H9 (cell line): ENCODE measurements around the gene RAB40B. TPM values are rescaled to one million over a fixed set of nuclear protein-coding genes. Genes with fewer than 3 reads are reported as not detected.

Experiments used
- DNase-seq: peaks from one replicate; pipeline ENCODE4 v3.0.0-alpha.2; 2017
- H2AFZ ChIP-seq: one replicate; pipeline ENCODE4 v1.6.1; 2013; ENCODE audit warnings: mild to moderate bottlenecking, low read length, control low read depth, moderate library complexity
- H2AK5ac ChIP-seq: 2 replicates; pipeline ENCODE4 v1.6.1; 2013; ENCODE audit warnings: low read length, control low read depth, mixed read lengths; ENCODE audit not compliant: insufficient read length
- H2BK120ac ChIP-seq: one replicate; pipeline ENCODE4 v1.6.1; 2013; ENCODE audit warnings: low read depth, mild to moderate bottlenecking, low read length, control low read depth, inconsistent platforms; ENCODE audit not compliant: poor library complexity, severe bottlenecking
- H2BK12ac ChIP-seq: 2 replicates; pipeline ENCODE4 v1.6.1; 2013; ENCODE audit warnings: low read length, control low read depth, mixed read lengths, low read depth; ENCODE audit not compliant: insufficient read length
- H2BK15ac ChIP-seq: 2 replicates; pipeline ENCODE4 v1.6.1; 2013; ENCODE audit warnings: low read depth, low read length, control low read depth
- H2BK20ac ChIP-seq: one replicate; pipeline ENCODE4 v1.6.1; 2013; ENCODE audit warnings: low read depth, mild to moderate bottlenecking, low read length, control low read depth, inconsistent platforms; ENCODE audit not compliant: poor library complexity, severe bottlenecking
- H2BK5ac ChIP-seq: 2 replicates; pipeline ENCODE4 v1.6.1; 2013; ENCODE audit warnings: low read length, control low read depth, mixed read lengths; ENCODE audit not compliant: insufficient read length
- H3K14ac ChIP-seq: 2 replicates; pipeline ENCODE4 v1.6.1; 2013; ENCODE audit warnings: low read length, control low read depth; ENCODE audit not compliant: insufficient read depth
- H3K18ac ChIP-seq: 2 replicates; pipeline ENCODE4 v1.6.1; 2013; ENCODE audit warnings: low read depth, mild to moderate bottlenecking, mixed read lengths, low read length, control low read depth; ENCODE audit not compliant: insufficient read length
- H3K23ac ChIP-seq: 2 replicates; pipeline ENCODE4 v1.6.1; 2013; ENCODE audit warnings: low read length, control low read depth, mixed read lengths, low read depth; ENCODE audit not compliant: insufficient read length
- H3K23me2 ChIP-seq: 2 replicates; pipeline ENCODE4 v1.6.1; 2013; ENCODE audit warnings: low read depth, mild to moderate bottlenecking, mixed read lengths, low read length, control low read depth; ENCODE audit not compliant: insufficient read length, poor library complexity, severe bottlenecking
- H3K27ac ChIP-seq: 2 replicates; pipeline ENCODE4 v1.5.1; 2013; ENCODE audit warnings: low read length, control low read depth, mixed read lengths, low read depth; ENCODE audit not compliant: insufficient read length
- H3K27me3 ChIP-seq: 2 replicates; pipeline ENCODE4 v1.6.1; 2013; ENCODE audit warnings: low read length, control low read depth, inconsistent platforms; ENCODE audit not compliant: insufficient read depth
- H3K4ac ChIP-seq: 2 replicates; pipeline ENCODE4 v1.6.1; 2013; ENCODE audit warnings: low read depth, mild to moderate bottlenecking, control low read depth, inconsistent platforms, low read length, moderate library complexity
- H3K4me1 ChIP-seq: 2 replicates; pipeline ENCODE4 v1.6.1; 2013; ENCODE audit warnings: low read length, control low read depth, inconsistent platforms; ENCODE audit not compliant: insufficient read depth
- H3K4me2 ChIP-seq: 2 replicates; pipeline ENCODE4 v1.6.1; 2013; ENCODE audit warnings: low read length, control low read depth, mixed read lengths; ENCODE audit not compliant: insufficient read length, insufficient read depth
- H3K56ac ChIP-seq: 2 replicates; pipeline ENCODE4 v1.6.1; 2013; ENCODE audit warnings: low read depth, mild to moderate bottlenecking, mixed read lengths, low read length, control low read depth; ENCODE audit not compliant: insufficient read length
- H3K79me1 ChIP-seq: 2 replicates; pipeline ENCODE4 v1.6.1; 2013; ENCODE audit warnings: low read depth, mild to moderate bottlenecking, moderate library complexity, low read length, control low read depth, inconsistent platforms; ENCODE audit not compliant: insufficient read depth, poor library complexity, severe bottlenecking
- H3K79me2 ChIP-seq: 2 replicates; pipeline ENCODE4 v1.6.1; 2013; ENCODE audit warnings: low read length, control low read depth, inconsistent platforms; ENCODE audit not compliant: insufficient read depth
- H3K9ac ChIP-seq: 2 replicates; pipeline ENCODE4 v1.6.1; 2013; ENCODE audit warnings: low read length, control low read depth, mixed read lengths; ENCODE audit not compliant: insufficient read length; ENCODE audit errors: extremely low read depth
- H3K9me3 ChIP-seq: one replicate; pipeline ENCODE4 v1.6.1; 2013; ENCODE audit warnings: low read depth, low read length, inconsistent platforms; ENCODE audit not compliant: control insufficient read depth
- H3T11ph ChIP-seq: one replicate; pipeline ENCODE4 v1.6.1; 2013; ENCODE audit warnings: mild to moderate bottlenecking, low read length, control low read depth, inconsistent platforms
- H4K20me1 ChIP-seq: one replicate; pipeline ENCODE4 v1.6.1; 2013; ENCODE audit not compliant: control insufficient read depth, insufficient read length, insufficient read depth
- H4K5ac ChIP-seq: 2 replicates; pipeline ENCODE4 v1.6.1; 2013; ENCODE audit warnings: low read depth, mild to moderate bottlenecking, mixed read lengths, low read length, control low read depth; ENCODE audit not compliant: insufficient read length
- H4K8ac ChIP-seq: replicated peaks from 2 replicates; pipeline ENCODE4 v1.6.1; 2013; ENCODE audit warnings: low read length, control low read depth, mixed read lengths, low read depth; ENCODE audit not compliant: insufficient read length
- H4K91ac ChIP-seq: 2 replicates; pipeline ENCODE4 v1.6.1; 2013; ENCODE audit warnings: low read depth, mild to moderate bottlenecking, moderate library complexity, mixed read lengths, low read length, control low read depth; ENCODE audit not compliant: insufficient read length
- H3K27ac Mint-ChIP-seq, 3 experiments: 2 replicates in 2 of 3; 3 replicates in 1 of 3; pipeline ENCODE4 v1.8.0; 2020 to 2021; ENCODE audit warnings: mixed read lengths in 3 of 3, mild to moderate bottlenecking in 1 of 3, moderate library complexity in 1 of 3
- H3K27me3 Mint-ChIP-seq: 2 replicates; pipeline ENCODE4 v1.8.0; 2021; ENCODE audit warnings: low read depth, mild to moderate bottlenecking, moderate library complexity, mixed read lengths
- H3K36me3 Mint-ChIP-seq, 3 experiments: 2 replicates in 2 of 3; 3 replicates in 1 of 3; pipeline ENCODE4 v1.8.0; 2020 to 2021; ENCODE audit warnings: low read depth in 3 of 3, mixed read lengths in 3 of 3; ENCODE audit not compliant: insufficient read depth in 1 of 3
- H3K4me1 Mint-ChIP-seq, 2 experiments: 2 replicates each; pipeline ENCODE4 v1.8.0; 2020; ENCODE audit warnings: mixed read lengths in 2 of 2
- H3K4me3 Mint-ChIP-seq, 2 experiments: 2 replicates in 1 of 2; 3 replicates in 1 of 2; pipeline ENCODE4 v1.8.0; 2020 to 2021; ENCODE audit warnings: mild to moderate bottlenecking in 2 of 2, mixed read lengths in 2 of 2, moderate library complexity in 1 of 2
- H3K9me3 Mint-ChIP-seq, 2 experiments: 2 replicates in 1 of 2; 3 replicates in 1 of 2; pipeline ENCODE4 v1.8.0; 2020; ENCODE audit warnings: mild to moderate bottlenecking in 2 of 2, mixed read lengths in 2 of 2, moderate library complexity in 1 of 2
- CTCF ChIP-seq: fragments of 200-600 bp; sonication (generic); conservative IDR thresholded peaks from 3 replicates; pipeline ENCODE4 v1.8.0; 2021; ENCODE audit warnings: antibody characterized with exemption, mild to moderate bottlenecking
- WGBS: extraction: QIAGEN DNeasy Blood & Tissue Kit; methylation state at CpG from one replicate; pipeline ENCODE4 v1.1.7; 2013; ENCODE audit warnings: missing lambda C conversion rate, low lambda C conversion rate, mixed read lengths; ENCODE audit not compliant: insufficient read length; ENCODE audit errors: extremely low coverage; 5-methylcytosine and 5-hydroxymethylcytosine counted together
- total RNA-seq: library from RNA; stranded (reverse); gene quantifications from 2 replicates; pipeline ENCODE4 v1.2.1, GENCODE V29; 2021

RAB40B gene
- total RNA-seq, 1 experiment from 2014 or later: 3.5 TPM

- H3K27me3 ChIP-seq: no peaks in the 10 kb centered on the region
- TF ChIP-seq CTCF: no peak
- no peak overlapping the region for H3K23ac ChIP-seq
- H2AK5ac ChIP-seq: no peak overlapping the region
- H3K79me2 ChIP-seq: no peaks in the 10 kb centered on the region; the same call in 1 of the 2 replicates
- Mint-ChIP-seq H3K27ac (no peak overlapping the region; a peak in 1 of 7 replicates), H3K4me1 (no peaks in the 10 kb centered on the region), H3K36me3 (no peaks in the 10 kb centered on the region), H3K4me3 (no peak overlapping the region), H3K27me3 (no peaks in the 10 kb centered on the region; the same call in 1 of the 2 replicates), H3K9me3 (peaks cover 0 to 3% of the 10 kb centered on the region in 2 experiments; a peak in 1 of 5 replicates)
- no peak overlapping the region for H2BK5ac ChIP-seq
- no peak overlapping the region for H2BK12ac ChIP-seq
- H2BK120ac ChIP-seq: no peak overlapping the region
- H2BK15ac ChIP-seq: no peak overlapping the region
- H3K4ac ChIP-seq: no peak overlapping the region
- no peak overlapping the region for H4K5ac ChIP-seq
- no peak overlapping the region for H4K91ac ChIP-seq
- H3K23me2 ChIP-seq: no peaks in the 10 kb centered on the region
- no peaks in the 10 kb centered on the region for H3K9me3 ChIP-seq
- no peak overlapping the region for H2BK20ac ChIP-seq
- no CpG with 5 or more reads among the region's 18 CpGs for WGBS
- H3K18ac ChIP-seq: no peak overlapping the region
- no peak overlapping the region for H4K8ac ChIP-seq
- no peak overlapping the region for H3K9ac ChIP-seq
- no peak overlapping the region for H3K4me2 ChIP-seq
- H4K20me1 ChIP-seq: no peaks in the 10 kb centered on the region
- H3T11ph ChIP-seq: no peak overlapping the region
- no peak for DNase-seq
- H3K79me1 ChIP-seq: no peaks in the 10 kb centered on the region
- no peak overlapping the region for H3K56ac ChIP-seq
- no peak overlapping the region for H2AFZ ChIP-seq
- no peaks in the 10 kb centered on the region for H3K4me1 ChIP-seq
- no peak overlapping the region for H3K14ac ChIP-seq
- no peak overlapping the region for H3K27ac ChIP-seq
Measured at GRCh38 chr17:82675476-82676245, 22.8 kb downstream of the RAB40B start.
